Spinal cord (tissue), 10 donors: ENCODE results near the gene IRF9. TPM values are rescaled to one million over a fixed set of nuclear protein-coding genes. Genes with fewer than 3 reads are reported as not detected.

Experiments
- DNase-seq, 6 donors: peaks; one replicate each; pipeline versions ENCODE4 v3.0.0 to v3.0.0-alpha.2; 2013 to 2015; ENCODE audit warnings: low spot score in 6 of 6, low read depth in 4 of 6
- H3K27ac ChIP-seq: one replicate; pipeline ENCODE4 v1.5.1; 2013; ENCODE audit warnings: low read depth, low read length, control low read depth
- H3K27me3 ChIP-seq: one replicate; pipeline ENCODE4 v1.6.1; 2013; ENCODE audit warnings: low read length; ENCODE audit not compliant: control insufficient read depth, insufficient read depth
- H3K36me3 ChIP-seq: one replicate; pipeline ENCODE4 v1.6.1; 2013; ENCODE audit warnings: low read length; ENCODE audit not compliant: control insufficient read depth, insufficient read depth
- H3K4me1 ChIP-seq: one replicate; pipeline ENCODE4 v1.6.1; 2013; ENCODE audit warnings: low read length; ENCODE audit not compliant: control insufficient read depth, insufficient read depth
- H3K4me3 ChIP-seq: one replicate; pipeline ENCODE4 v1.5.1; 2013; ENCODE audit warnings: low read depth, low read length, control low read depth
- H3K9me3 ChIP-seq: one replicate; pipeline ENCODE4 v1.6.1; 2013; ENCODE audit warnings: low read length; ENCODE audit not compliant: control insufficient read depth, insufficient read depth
- WGBS: methylation state at CpG from one replicate; pipeline ENCODE4 v1.1.5; 2013; ENCODE audit warnings: missing lambda C conversion rate; ENCODE audit not compliant: insufficient coverage; 5-methylcytosine and 5-hydroxymethylcytosine counted together
- polyA plus RNA-seq, 2 donors: library from polyadenylated mRNA; unstranded; fragments of 120-200 nt; gene quantifications; one replicate each; pipeline ENCODE4 v1.2.1, GENCODE V29; 2013; ENCODE audit not compliant: insufficient read length in 2 of 2
- total RNA-seq, 2 donors: library from RNA; depleted of rRNA in 1 of 2; stranded (reverse); fragments of 120-200 nt in 1 of 2; fragments of >200 nt in 1 of 2; gene quantifications; one replicate each; pipeline versions ENCODE4 v1.2.3 to v1.2.4, GENCODE V29; 2013 to 2014
- donor health status: healthy.

IRF9 gene
- total and polyA plus RNA-seq, 4 donors = 50.0 to 81.4 (median 71.3) TPM

GRCh38 chr14:24181371-24182077, 20.5 kb downstream of the IRF9 start:
- Histone ChIP-seq H3K9me3 (no peaks in the 10 kb centered on the region), H3K27ac (no peak overlapping the region), H3K4me3 (no peak overlapping the region), H3K4me1 (peaks cover 8% of the 10 kb centered on the region), H3K27me3 (no peaks in the 10 kb centered on the region), H3K36me3 (peaks cover 98% of the 10 kb centered on the region)
- WGBS = 96% methylated on average over 17 of the region's 19 CpGs
- DNase-seq = no peak

GRCh38 chr14:24182110-24182882, 21.2 kb downstream of the IRF9 start:
- Histone ChIP-seq H3K27me3 (no peaks in the 10 kb centered on the region), H3K9me3 (no peaks in the 10 kb centered on the region), H3K27ac (no peak overlapping the region), H3K4me3 (no peak overlapping the region), H3K36me3 (peaks cover 98% of the 10 kb centered on the region), H3K4me1 (peaks cover 12% of the 10 kb centered on the region)
- WGBS = 85% methylated on average over 11 of the region's 14 CpGs
- no peak for DNase-seq

GRCh38 chr14:24183014-24183481, 22.0 kb downstream of the IRF9 start:
- WGBS = 92% methylated on average over 9 of the region's 15 CpGs
- DNase-seq = no peak
- peaks cover 95% of the 10 kb centered on the region for H3K36me3 ChIP-seq
- no peak overlapping the region for H3K4me3 ChIP-seq
- H3K27ac ChIP-seq = no peak overlapping the region
- no peaks in the 10 kb centered on the region for H3K27me3 ChIP-seq
- H3K9me3 ChIP-seq = no peaks in the 10 kb centered on the region
- peaks cover 19% of the 10 kb centered on the region for H3K4me1 ChIP-seq

- Histone ChIP-seq H3K9me3 (no peaks in the 10 kb centered on the region), H3K27ac (no peak overlapping the region), H3K27me3 (no peaks in the 10 kb centered on the region), H3K4me3 (no peak overlapping the region), H3K36me3 (peaks cover 87% of the 10 kb centered on the region), H3K4me1 (peaks cover 31% of the 10 kb centered on the region)
- DNase-seq = no peak
- 89% methylated on average over 16 of the region's 19 CpGs for WGBS
Observed at GRCh38 chr14:24184104-24184970, 23.3 kb downstream of the IRF9 start.

- DNase-seq = no peak
- Histone ChIP-seq H3K27me3 (no peaks in the 10 kb centered on the region), H3K36me3 (peaks cover 85% of the 10 kb centered on the region), H3K4me1 (peaks cover 28% of the 10 kb centered on the region), H3K27ac (no peak overlapping the region), H3K4me3 (no peak overlapping the region), H3K9me3 (no peaks in the 10 kb centered on the region)
- 97% methylated on average over 5 of the region's 7 CpGs for WGBS
Observed at GRCh38 chr14:24185026-24185425, 24.0 kb downstream of the IRF9 start.

- no peak for DNase-seq
- WGBS = 95% methylated on average over 11 of the region's 11 CpGs
- Histone ChIP-seq H3K27ac (no peak overlapping the region), H3K4me3 (no peak overlapping the region), H3K9me3 (no peaks in the 10 kb centered on the region), H3K4me1 (peaks cover 28% of the 10 kb centered on the region), H3K36me3 (peaks cover 85% of the 10 kb centered on the region), H3K27me3 (no peaks in the 10 kb centered on the region)
Observed at GRCh38 chr14:24185741-24186140, 24.7 kb downstream of the IRF9 start.

GRCh38 chr14:24186831-24187538, 25.9 kb downstream of the IRF9 start:
- Histone ChIP-seq H3K36me3 (peaks cover 78% of the 10 kb centered on the region), H3K27ac (no peak overlapping the region), H3K9me3 (no peaks in the 10 kb centered on the region), H3K4me3 (no peak overlapping the region), H3K27me3 (no peaks in the 10 kb centered on the region), H3K4me1 (peaks cover 28% of the 10 kb centered on the region)
- 86% methylated on average over 3 of the region's 10 CpGs for WGBS
- DNase-seq = no peak

- Histone ChIP-seq H3K4me3 (no peak overlapping the region), H3K4me1 (peaks cover 28% of the 10 kb centered on the region), H3K9me3 (no peaks in the 10 kb centered on the region), H3K36me3 (peaks cover 78% of the 10 kb centered on the region), H3K27ac (no peak overlapping the region), H3K27me3 (no peaks in the 10 kb centered on the region)
- DNase-seq = no peak
- 100% methylated on average over 1 of the region's 2 CpGs for WGBS
Observed at GRCh38 chr14:24187539-24187915, 26.5 kb downstream of the IRF9 start.
